ENCODE results near the gene MMD2. TPM values are rescaled to one million over a fixed set of nuclear protein-coding genes. Genes with fewer than 3 reads are reported as not detected.

The MMD2 gene
- total RNA-seq = not detected in 2 replicates

GRCh38 chr7:4958477-4959301, at the start of gene MMD2:
Gene MMD2 (minus strand): TSS chr7:4959187. CDS start chr7:4959017, 170 bp downstream.

GRCh38 chr7:4883372-4884144, 75.4 kb downstream of the MMD2 start, which contains the start of gene RADIL:
Gene RADIL (minus strand): TSS chr7:4883716. CDS start chr7:4878139, 5,577 bp downstream.

GRCh38 chr7:4861673-4862072, 97.3 kb downstream of the MMD2 start, which contains the start of gene PAPOLB:
Gene PAPOLB (minus strand): TSS chr7:4862030. CDS start chr7:4861810, 220 bp downstream.

Small RNAs within 50 kb of the gene (small RNA-seq; reads per million reads assigned to genes)
- not detected for gene AC092032.1

Other genes with a start within 250 kb of the MMD2 start
- gene AP5Z1, start 183.6 kb downstream of the MMD2 start, total RNA-seq = 23.6 and 31.2 TPM in 2 replicates
- gene PAPOLB, start 97.2 kb downstream of the MMD2 start, total RNA-seq = not detected in 2 replicates
- gene RADIL, start 75.5 kb downstream of the MMD2 start, total RNA-seq = under 0.01 TPM in 1 of 2 replicates, not detected in the other
- gene RBAK, start 86.7 kb upstream of the MMD2 start, total RNA-seq = 10.3 and 11.4 TPM in 2 replicates
- gene WIPI2, start 231.0 kb upstream of the MMD2 start, total RNA-seq = 61.2 and 67.0 TPM in 2 replicates

Measured in placental epithelial cell (primary cell).